CD14-positive monocyte (primary cell): Measurements from ENCODE around the gene AADACL4. TPM values are rescaled to one million over a fixed set of nuclear protein-coding genes. Genes with fewer than 3 reads are reported as not detected.

Source experiments
- DNase-seq, 3 donors: peaks; one replicate each; pipeline ENCODE4 v3.0.0-alpha.2; 2011 to 2022
- H2AFZ ChIP-seq: 2 replicates; pipeline ENCODE4 v1.6.0; 2012; ENCODE audit warnings: mild to moderate bottlenecking, low read depth, low read length, inconsistent platforms; ENCODE audit not compliant: insufficient read depth, poor library complexity, severe bottlenecking
- H3K27ac ChIP-seq, 2 donors: 1 replicate in 1 of 2; 2 replicates in 1 of 2; pipeline ENCODE4 v1.5.1; 2012 to 2013; ENCODE audit warnings: low read length in 2 of 2, control low read depth in 1 of 2, inconsistent platforms in 1 of 2, low read depth in 1 of 2, mild to moderate bottlenecking in 1 of 2
- H3K27me3 ChIP-seq, 2 donors: one replicate each; pipeline versions ENCODE4 v1.6.0 to v1.6.1; 2011 to 2013; ENCODE audit warnings: low read length in 2 of 2; ENCODE audit not compliant: control insufficient read depth in 2 of 2, insufficient read depth in 2 of 2
- H3K36me3 ChIP-seq, 2 donors: replicated peaks in 1 of 2; 1 replicate in 1 of 2; 2 replicates in 1 of 2; pipeline versions ENCODE4 v1.5.1 to v1.6.1; 2012 to 2013; ENCODE audit warnings: low read length in 2 of 2, control low read depth in 1 of 2, inconsistent platforms in 1 of 2, mild to moderate bottlenecking in 1 of 2; ENCODE audit not compliant: insufficient read depth in 2 of 2, control insufficient read depth in 1 of 2
- H3K4me1 ChIP-seq, 2 donors: 1 replicate in 1 of 2; 2 replicates in 1 of 2; pipeline versions ENCODE4 v1.5.1 to v1.6.1; 2012 to 2013; ENCODE audit warnings: low read length in 2 of 2, control low read depth in 1 of 2, inconsistent platforms in 1 of 2, mild to moderate bottlenecking in 1 of 2, moderate library complexity in 1 of 2; ENCODE audit not compliant: insufficient read depth in 2 of 2, control insufficient read depth in 1 of 2
- H3K4me2 ChIP-seq: replicated peaks from 2 replicates; pipeline ENCODE3; 2012; ENCODE audit warnings: low read length, moderate library complexity, mild to moderate bottlenecking; ENCODE audit not compliant: poor library complexity, severe bottlenecking; ENCODE audit errors: extremely low read depth
- H3K4me3 ChIP-seq, 3 experiments: fragments of 200-600 bp in 1 of 3; sonication (generic) in 1 of 3; replicated peaks in 1 of 3; 1 replicate in 2 of 3; 2 replicates in 1 of 3; pipeline ENCODE4 v1.5.1; 2011 to 2013; ENCODE audit warnings: low read length in 3 of 3, mild to moderate bottlenecking in 3 of 3, control low read depth in 2 of 3, low read depth in 2 of 3, inconsistent platforms in 1 of 3, moderate library complexity in 1 of 3
- H3K79me2 ChIP-seq: 2 replicates; pipeline ENCODE4 v1.6.0; 2012; ENCODE audit warnings: mild to moderate bottlenecking, control low read depth, inconsistent platforms, low read length, moderate library complexity; ENCODE audit not compliant: insufficient read depth
- H3K9ac ChIP-seq: 2 replicates; pipeline ENCODE4 v1.6.0; 2017; ENCODE audit warnings: low read length, mild to moderate bottlenecking; ENCODE audit not compliant: insufficient read depth, poor library complexity, severe bottlenecking
- H3K9me3 ChIP-seq, 2 donors: replicated peaks in 1 of 2; 1 replicate in 1 of 2; 2 replicates in 1 of 2; pipeline versions ENCODE4 v1.5.1 to v1.6.1; 2012 to 2013; ENCODE audit warnings: low read length in 2 of 2, control low read depth in 1 of 2; ENCODE audit not compliant: control insufficient read depth in 1 of 2, insufficient read depth in 1 of 2
- H4K20me1 ChIP-seq: 2 replicates; pipeline ENCODE4 v1.6.0; 2012; ENCODE audit warnings: mild to moderate bottlenecking, low read length, control low read depth, moderate library complexity; ENCODE audit not compliant: insufficient read depth
- H3K27ac Mint-ChIP-seq, 7 donors: one replicate each; pipeline ENCODE4 v1.8.0; 2020; ENCODE audit warnings: mild to moderate bottlenecking in 7 of 7, mixed read lengths in 7 of 7, moderate library complexity in 6 of 7, inconsistent platforms in 2 of 7
- H3K27me3 Mint-ChIP-seq, 3 donors: one replicate each; pipeline ENCODE4 v1.8.0; 2021 to 2022; ENCODE audit warnings: low read depth in 3 of 3, mild to moderate bottlenecking in 3 of 3, mixed read lengths in 3 of 3, moderate library complexity in 3 of 3, inconsistent platforms in 1 of 3
- H3K36me3 Mint-ChIP-seq, 2 donors: one replicate each; pipeline ENCODE4 v1.8.0; 2020; ENCODE audit warnings: mixed read lengths in 2 of 2, inconsistent platforms in 1 of 2, mild to moderate bottlenecking in 1 of 2
- H3K4me1 Mint-ChIP-seq: one replicate; pipeline ENCODE4 v1.8.0; 2020; ENCODE audit warnings: mild to moderate bottlenecking, mixed read lengths
- H3K4me3 Mint-ChIP-seq, 2 donors: one replicate each; pipeline ENCODE4 v1.8.0; 2020; ENCODE audit warnings: mild to moderate bottlenecking in 2 of 2, mixed read lengths in 2 of 2, moderate library complexity in 1 of 2
- H3K9me3 Mint-ChIP-seq, 7 donors: one replicate each; pipeline ENCODE4 v1.8.0; 2020 to 2022; ENCODE audit warnings: mixed read lengths in 7 of 7, mild to moderate bottlenecking in 6 of 7, moderate library complexity in 6 of 7, inconsistent platforms in 2 of 7
- WGBS: methylation state at CpG from one replicate; pipeline ENCODE4 v1.1.5; 2013; ENCODE audit warnings: missing lambda C conversion rate; ENCODE audit not compliant: insufficient coverage; 5-methylcytosine and 5-hydroxymethylcytosine counted together
- intact Hi-C, 2 donors: fragments of 100-400 bp; cut with micrococcal nuclease; formaldehyde crosslinking; loops; one replicate each; pipeline versions ENCODE4 v1.15.0 to v1.15.1; 2023
- polyA plus RNA-seq, 3 donors: library from polyadenylated mRNA; depleted of rRNA in 1 of 3; unstranded in 2 of 3; stranded (reverse) in 1 of 3; fragments of 300-500 nt in 2 of 3; fragments of >200 nt in 1 of 3; fragmentation: Illumina TruSeq in 2 of 3; gene quantifications; 1 replicate in 2 of 3; 2 replicates in 1 of 3; pipeline ENCODE4 v1.2.3, GENCODE V29; 2012 to 2021
- TF ChIP-seq, protein P1 (sequence below): fragments of 200-600 bp; IDR thresholded peaks from one replicate; pipeline ENCODE4 v1.8.0; 2022; ENCODE audit warnings: antibody characterized with exemption, mild to moderate bottlenecking

The AADACL4 gene
- polyA plus RNA-seq, 3 donors: not detected

- peak overlapping the region in 4 of 7 donors; percentile 28 to 88 (median 66) for H3K27ac Mint-ChIP-seq
- H3K9me3 Mint-ChIP-seq: peaks cover 0 to 10% (median 5%) of the 10 kb centered on the region in 7 donors
- H3K4me2 ChIP-seq: peak overlapping the region; percentile 91
- peak in 2 of 3 donors; percentile 75 to 83 for DNase-seq
- H3K9ac ChIP-seq: no peak overlapping the region
- TF ChIP-seq, protein P1, sequence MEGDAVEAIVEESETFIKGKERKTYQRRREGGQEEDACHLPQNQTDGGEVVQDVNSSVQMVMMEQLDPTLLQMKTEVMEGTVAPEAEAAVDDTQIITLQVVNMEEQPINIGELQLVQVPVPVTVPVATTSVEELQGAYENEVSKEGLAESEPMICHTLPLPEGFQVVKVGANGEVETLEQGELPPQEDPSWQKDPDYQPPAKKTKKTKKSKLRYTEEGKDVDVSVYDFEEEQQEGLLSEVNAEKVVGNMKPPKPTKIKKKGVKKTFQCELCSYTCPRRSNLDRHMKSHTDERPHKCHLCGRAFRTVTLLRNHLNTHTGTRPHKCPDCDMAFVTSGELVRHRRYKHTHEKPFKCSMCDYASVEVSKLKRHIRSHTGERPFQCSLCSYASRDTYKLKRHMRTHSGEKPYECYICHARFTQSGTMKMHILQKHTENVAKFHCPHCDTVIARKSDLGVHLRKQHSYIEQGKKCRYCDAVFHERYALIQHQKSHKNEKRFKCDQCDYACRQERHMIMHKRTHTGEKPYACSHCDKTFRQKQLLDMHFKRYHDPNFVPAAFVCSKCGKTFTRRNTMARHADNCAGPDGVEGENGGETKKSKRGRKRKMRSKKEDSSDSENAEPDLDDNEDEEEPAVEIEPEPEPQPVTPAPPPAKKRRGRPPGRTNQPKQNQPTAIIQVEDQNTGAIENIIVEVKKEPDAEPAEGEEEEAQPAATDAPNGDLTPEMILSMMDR: peak; percentile 92
- peaks cover 32 to 47% (median 42%) of the 10 kb centered on the region in 3 donors for H3K27me3 Mint-ChIP-seq
- peaks cover 58 to 60% of the 10 kb centered on the region in 2 donors for H3K4me1 ChIP-seq
- peaks cover 0 to 36% of the 10 kb centered on the region in 2 donors for H3K27me3 ChIP-seq
- WGBS: 2% methylated on average over 18 of the region's 23 CpGs
- no peaks in the 10 kb centered on the region for H3K36me3 ChIP-seq
- peaks cover 50% of the 10 kb centered on the region for H3K4me1 Mint-ChIP-seq
- H3K4me3 ChIP-seq: peak overlapping the region in 1 of 3 experiments; percentile 81
- H4K20me1 ChIP-seq: no peaks in the 10 kb centered on the region
- no peaks in the 10 kb centered on the region for H3K9me3 ChIP-seq
- intact Hi-C loops: loop anchor here (2.0 kb wide), 2 partner anchors 15 to 109 kb away; no protein-coding TSS in a partner anchor
- H3K79me2 ChIP-seq: no peaks in the 10 kb centered on the region
- peak overlapping the region; percentile 96 to 98 for H3K4me3 Mint-ChIP-seq
- no peak overlapping the region for H3K27ac ChIP-seq
- peaks cover 5 to 12% of the 10 kb centered on the region in 2 donors for H3K36me3 Mint-ChIP-seq
- peak overlapping the region; percentile 25 for H2AFZ ChIP-seq
Observed at GRCh38 chr1:12619792-12620487, 23.9 kb upstream of the AADACL4 start.

DNA sequence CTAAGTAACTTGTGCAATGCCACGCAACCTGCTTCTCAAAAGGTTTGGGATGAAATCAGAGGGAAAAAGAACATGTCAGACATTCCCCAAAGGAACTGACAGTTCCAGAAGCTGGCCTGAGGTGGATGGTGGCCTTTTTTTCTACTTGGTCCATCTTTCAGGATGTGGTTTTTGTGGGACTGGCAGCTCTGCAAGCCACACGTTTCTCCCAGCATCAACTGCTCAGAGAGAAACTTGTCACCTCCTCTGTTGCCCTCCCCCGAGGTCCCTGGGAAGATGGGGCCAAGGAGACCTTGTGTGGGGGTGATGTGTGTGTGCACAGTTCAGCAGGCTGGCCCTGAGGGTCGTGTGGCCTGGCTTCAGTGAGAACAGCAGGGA lies 23.4 kb upstream of the AADACL4 start:
- WGBS: 20% methylated on average over 1 of the region's 4 CpGs
- H3K4me1 ChIP-seq: peaks cover 53 to 54% of the 10 kb centered on the region in 2 donors

More for the DNA sequence above, 23.4 kb upstream of the AADACL4 start:
- intact Hi-C loops: no loop called here
- Histone ChIP-seq H3K79me2 (no peaks in the 10 kb centered on the region), H3K9me3 (no peaks in the 10 kb centered on the region), H3K9ac (no peak overlapping the region), H2AFZ (peak overlapping the region; percentile 25), H3K36me3 (no peaks in the 10 kb centered on the region), H3K27me3 (peaks cover 0 to 36% of the 10 kb centered on the region in 2 donors), H3K27ac (no peak overlapping the region), H4K20me1 (no peaks in the 10 kb centered on the region), H3K4me2 (no peak overlapping the region), H3K4me3 (peak overlapping the region in 1 of 3 experiments; percentile 81)
- Mint-ChIP-seq H3K4me3 (no peak overlapping the region), H3K27me3 (peaks cover 32 to 47% (median 41%) of the 10 kb centered on the region in 3 donors), H3K4me1 (peaks cover 44% of the 10 kb centered on the region), H3K27ac (peak overlapping the region in 1 of 7 donors; percentile 6), H3K36me3 (peaks cover 5 to 11% of the 10 kb centered on the region in 2 donors), H3K9me3 (peaks cover 0 to 10% (median 5%) of the 10 kb centered on the region in 7 donors)
- DNase-seq: no peak
- TF ChIP-seq, protein P1: no peak
